Measurements from ENCODE around the gene WNT7B.

The WNT7B gene

GRCh38 chr22:45949258-45949870 lies 27.6 kb downstream of the WNT7B start:
- DNase-seq = no peak

GRCh38 chr22:45948081-45948648 lies 28.8 kb downstream of the WNT7B start:
- no peak for DNase-seq

- no peak for DNase-seq
These were observed 30.0 kb downstream of the WNT7B start for GRCh38 chr22:45946805-45947600.

GRCh38 chr22:45945621-45946106 lies 31.3 kb downstream of the WNT7B start:
- DNase-seq = no peak

- DNase-seq = no peak
These were observed 34.0 kb downstream of the WNT7B start for GRCh38 chr22:45942787-45943493.

- DNase-seq = no peak
These were observed 34.6 kb downstream of the WNT7B start for GRCh38 chr22:45942344-45942743.

- no peak for DNase-seq
These were observed 38.0 kb downstream of the WNT7B start for GRCh38 chr22:45938913-45939312.

- no peak for DNase-seq
These were observed 39.0 kb downstream of the WNT7B start for GRCh38 chr22:45937960-45938359.

- no peak for DNase-seq
These were observed 41.4 kb downstream of the WNT7B start for GRCh38 chr22:45935573-45935972.

GRCh38 chr22:45934659-45935341 lies 42.2 kb downstream of the WNT7B start:
- DNase-seq = no peak

GRCh38 chr22:45934168-45934564 lies 42.8 kb downstream of the WNT7B start:
- DNase-seq = no peak

- DNase-seq = no peak
These were observed 43.3 kb downstream of the WNT7B start for GRCh38 chr22:45933506-45934167.

GRCh38 chr22:45932071-45932470 lies 44.9 kb downstream of the WNT7B start:
- no peak for DNase-seq

- DNase-seq = no peak
These were observed 45.9 kb downstream of the WNT7B start for GRCh38 chr22:45931042-45931441.

GRCh38 chr22:45930324-45930723 lies 46.6 kb downstream of the WNT7B start:
- no peak for DNase-seq

- DNase-seq = no peak
These were observed 47.3 kb downstream of the WNT7B start for GRCh38 chr22:45929649-45930048.

- DNase-seq = no peak
These were observed 48.1 kb downstream of the WNT7B start for GRCh38 chr22:45928726-45929368.

GRCh38 chr22:45927059-45927458 lies 49.9 kb downstream of the WNT7B start:
- DNase-seq = no peak

- no peak for DNase-seq
These were observed 50.5 kb downstream of the WNT7B start for GRCh38 chr22:45926433-45926832.

GRCh38 chr22:45925811-45926351 lies 51.1 kb downstream of the WNT7B start:
- no peak for DNase-seq

GRCh38 chr22:45923835-45924234 lies 53.1 kb downstream of the WNT7B start:
- no peak for DNase-seq

Data from activated CD4-positive, alpha-beta T cell treated with anti-CD3 and anti-CD28 coated beads, Interleukin-2, amount 50 U/mL, for 48 hours (primary cell).